Activated CD8-positive, alpha-beta memory T cell treated with anti-CD3 and anti-CD28 coated beads, Interleukin-2, amount 50 U/mL, for 4 hours (primary cell): ENCODE measurements around the gene ADAMTS16.

Experiments used
- DNase-seq: peaks from one replicate; pipeline ENCODE4 v3.0.0-alpha.2; 2020

The ADAMTS16 gene

DNA sequence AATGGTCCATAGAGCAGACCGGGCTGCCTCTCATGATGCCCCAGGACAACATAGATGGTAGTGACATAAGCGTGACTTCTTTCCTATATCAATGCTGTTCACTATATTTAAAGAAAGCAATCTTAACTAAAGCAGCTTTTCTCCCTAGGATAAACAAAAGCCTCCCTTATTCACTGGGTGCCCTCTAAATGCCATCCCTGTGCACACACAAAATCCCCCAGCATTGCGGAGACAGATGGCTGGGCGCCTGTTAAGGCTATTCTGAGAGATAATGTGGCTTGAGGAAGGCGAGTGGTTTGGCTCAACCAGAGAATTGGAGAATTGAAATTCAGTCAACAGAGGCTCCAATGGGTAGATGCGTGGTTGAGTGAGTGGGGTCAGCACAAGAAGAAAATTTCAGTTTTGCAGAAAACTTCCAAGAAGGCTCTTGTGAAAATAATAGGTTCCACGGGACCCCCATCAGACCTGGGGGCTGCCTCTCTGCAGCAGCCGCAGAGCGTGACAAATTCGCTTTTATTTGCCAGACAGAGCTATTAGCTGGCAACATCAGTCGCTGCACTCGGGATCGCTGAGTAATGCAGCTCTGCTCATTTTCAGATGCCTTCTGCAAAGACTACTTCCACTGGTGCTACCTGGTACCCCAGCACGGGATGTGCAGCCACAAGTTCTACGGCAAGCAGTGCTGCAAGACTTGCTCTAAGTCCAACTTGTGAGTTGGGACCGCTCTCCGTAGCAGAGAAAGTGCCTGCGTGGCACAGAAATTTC is 178.5 kb downstream of the ADAMTS16 start:
- no peak for DNase-seq

DNA sequence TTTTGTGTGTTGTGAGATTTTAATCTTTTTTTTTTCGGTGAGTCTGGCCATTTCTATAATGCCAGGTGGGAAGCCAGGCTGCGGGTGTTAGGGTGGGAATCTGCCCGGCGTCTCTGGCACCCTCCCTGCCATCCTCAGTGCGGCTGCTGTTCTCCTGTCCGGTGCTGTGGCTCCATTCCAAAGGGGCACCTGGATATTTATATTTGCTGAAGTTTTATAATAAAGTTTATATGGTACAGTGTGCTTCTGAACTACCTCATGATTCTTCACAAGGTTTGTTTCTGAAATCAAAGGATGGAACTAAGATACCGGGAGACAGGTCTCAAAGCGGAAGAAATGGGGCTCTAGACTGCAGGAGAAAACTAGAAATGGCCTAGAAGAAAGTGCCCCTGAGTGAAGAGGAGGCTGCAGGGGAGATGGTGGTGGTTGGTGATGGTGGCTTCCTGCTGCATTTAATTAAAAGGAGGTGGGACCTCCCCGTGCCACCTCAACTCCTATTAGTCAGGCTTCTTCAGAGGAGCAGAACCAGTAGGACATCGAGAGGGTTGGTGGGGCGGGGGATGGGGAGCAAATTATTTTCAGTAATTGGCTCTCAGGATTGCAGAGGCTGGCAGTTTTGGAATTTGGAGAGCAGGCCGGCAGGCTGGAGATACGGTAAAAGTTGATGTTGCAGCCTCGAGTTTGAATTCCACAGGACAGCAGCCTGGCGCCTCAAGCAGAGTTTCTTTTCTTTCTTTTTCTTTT is 180.1 kb downstream of the ADAMTS16 start:
- no peak for DNase-seq

DNA sequence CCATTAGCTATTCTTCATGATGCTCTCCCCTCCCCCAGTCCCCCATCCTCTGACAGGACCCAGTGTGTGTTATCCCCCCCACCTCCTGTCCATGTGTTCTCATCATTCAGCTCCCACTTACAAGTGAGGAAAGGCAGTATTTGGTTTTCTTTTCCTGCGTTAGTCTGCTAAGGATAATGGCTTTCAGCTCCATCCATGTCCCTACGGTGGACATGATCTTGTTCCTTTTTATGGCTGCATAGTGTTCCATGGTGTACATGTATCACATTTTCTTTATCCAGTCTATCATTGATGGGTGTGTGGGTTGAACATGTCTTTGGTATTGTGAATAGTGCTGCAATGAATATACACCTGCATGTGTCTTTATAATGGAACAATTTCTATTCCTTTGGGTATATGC is 181.0 kb downstream of the ADAMTS16 start:
- no peak for DNase-seq

DNA sequence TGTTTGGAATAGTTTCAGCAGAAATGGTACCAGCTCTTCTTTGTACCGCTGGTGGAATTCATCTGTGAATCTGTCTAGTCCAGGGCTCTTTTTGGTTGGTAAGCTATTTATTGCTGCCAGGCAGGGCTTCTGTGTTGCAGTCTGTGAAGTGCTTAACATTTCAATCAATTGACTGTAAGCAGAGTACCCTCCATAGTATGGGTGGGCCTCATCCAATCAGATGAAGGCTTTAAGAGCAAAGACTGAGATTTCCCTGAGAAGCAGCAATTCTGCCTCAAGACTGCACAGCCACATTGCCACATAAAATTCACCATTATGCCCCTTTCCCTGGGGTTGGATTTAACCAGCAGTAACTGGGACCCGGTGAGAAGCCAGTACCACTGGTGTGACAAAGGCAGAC is 183.4 kb downstream of the ADAMTS16 start:
- DNase-seq, result no peak

DNA sequence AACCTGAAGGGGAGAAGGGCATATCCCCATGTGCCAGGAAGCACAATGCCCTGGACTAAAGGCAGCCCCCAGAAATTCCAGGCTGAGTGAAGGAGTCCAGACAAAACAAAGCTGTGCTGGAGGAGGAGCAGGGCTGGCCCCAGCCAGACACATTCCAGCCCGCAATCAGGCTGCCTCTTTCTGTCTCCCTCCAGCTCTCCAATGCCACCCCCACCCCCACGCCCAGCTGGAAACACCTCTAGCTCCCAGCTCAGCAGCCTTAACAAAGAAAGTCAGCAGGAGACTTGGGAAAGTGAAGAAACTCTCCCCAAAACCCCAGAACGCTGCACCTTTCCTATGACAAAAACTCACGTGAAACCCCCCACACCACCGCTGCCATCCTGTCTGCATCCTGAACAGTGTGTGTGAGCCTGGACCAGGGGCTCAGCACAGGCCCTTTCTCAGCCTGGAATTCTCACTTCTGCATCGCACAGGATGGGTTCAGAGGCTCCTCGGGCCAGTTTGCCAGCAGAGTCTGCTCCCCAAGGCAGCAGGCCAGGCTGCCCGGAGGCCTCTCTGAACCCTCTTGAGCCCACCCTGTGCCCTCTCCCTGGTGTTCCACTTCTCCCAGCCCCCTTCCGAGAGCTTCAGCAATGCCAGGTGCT is 186.1 kb downstream of the ADAMTS16 start:
- no peak for DNase-seq

DNA sequence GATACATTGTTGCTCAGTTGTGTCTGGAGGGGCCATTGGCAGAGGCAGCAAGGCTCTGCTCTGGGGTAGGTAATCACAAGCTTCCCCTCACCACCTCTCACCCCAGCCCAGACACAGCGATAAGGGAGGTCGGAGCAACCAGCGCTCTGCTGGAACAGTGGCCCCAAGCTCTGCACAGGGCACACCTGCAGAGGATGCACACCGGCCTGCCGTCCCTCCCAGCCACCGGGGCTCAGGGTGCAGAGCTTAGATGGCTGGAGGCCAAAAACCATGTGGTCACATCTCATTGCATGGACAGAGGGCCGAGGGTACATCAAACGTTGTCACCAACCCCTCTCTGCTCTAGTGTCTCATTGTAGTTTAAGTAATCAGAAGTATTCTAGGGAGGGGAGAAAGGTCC is 187.0 kb downstream of the ADAMTS16 start:
- no peak for DNase-seq

DNA sequence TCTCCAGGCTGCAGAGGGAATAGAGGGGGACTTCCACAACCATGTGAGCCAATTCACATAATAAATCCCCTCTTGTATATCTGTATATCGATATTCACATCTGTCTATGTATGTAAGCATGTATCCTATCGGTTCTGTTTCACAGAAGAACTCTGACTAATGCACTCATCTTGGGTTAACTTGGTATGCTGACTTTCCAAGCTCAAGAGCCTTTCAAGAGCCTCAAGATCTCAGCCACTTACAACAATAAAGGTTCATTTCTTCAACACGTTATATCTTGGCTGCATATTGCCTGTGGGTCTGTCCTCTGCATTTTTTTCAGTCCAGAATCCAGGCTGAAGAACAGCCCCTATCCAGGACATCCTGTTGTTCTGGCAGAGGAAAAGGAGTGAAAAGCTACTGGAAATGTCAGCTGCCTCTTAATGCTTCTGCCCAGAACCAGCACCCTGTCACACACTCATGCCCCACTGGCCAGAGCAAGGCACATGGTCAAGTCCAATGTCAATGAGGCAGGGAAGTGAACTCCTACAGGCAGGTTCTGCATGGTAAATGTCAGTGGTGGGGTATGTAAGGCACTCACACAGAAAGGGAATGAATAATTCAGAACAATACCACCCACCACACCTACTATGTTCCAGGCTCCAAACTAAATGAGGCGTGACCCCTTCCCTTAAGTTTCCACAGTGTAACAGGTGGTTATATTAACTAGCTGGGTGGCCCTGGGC is 190.8 kb downstream of the ADAMTS16 start:
- DNase-seq, result no peak

DNA sequence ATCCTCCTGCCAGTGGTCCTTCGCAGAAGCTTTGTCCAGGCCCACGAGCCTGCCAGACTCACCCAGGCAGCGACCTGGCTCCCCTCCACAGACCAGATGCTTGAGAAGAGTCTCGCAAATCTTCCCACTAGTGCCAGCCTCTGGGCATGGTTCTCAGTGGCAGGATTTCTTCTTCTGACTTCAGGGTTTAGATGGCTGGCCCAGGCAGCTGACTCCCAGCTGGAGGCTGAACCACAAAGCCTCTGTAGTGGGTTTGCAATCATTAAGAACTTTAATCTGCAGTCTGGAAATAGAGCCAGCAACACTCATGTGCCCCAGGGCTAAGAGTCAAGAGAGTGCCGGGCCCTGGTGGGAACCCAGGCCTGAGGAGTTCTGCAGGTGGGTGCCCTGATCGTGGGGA is 191.7 kb downstream of the ADAMTS16 start:
- DNase-seq, result no peak

DNA sequence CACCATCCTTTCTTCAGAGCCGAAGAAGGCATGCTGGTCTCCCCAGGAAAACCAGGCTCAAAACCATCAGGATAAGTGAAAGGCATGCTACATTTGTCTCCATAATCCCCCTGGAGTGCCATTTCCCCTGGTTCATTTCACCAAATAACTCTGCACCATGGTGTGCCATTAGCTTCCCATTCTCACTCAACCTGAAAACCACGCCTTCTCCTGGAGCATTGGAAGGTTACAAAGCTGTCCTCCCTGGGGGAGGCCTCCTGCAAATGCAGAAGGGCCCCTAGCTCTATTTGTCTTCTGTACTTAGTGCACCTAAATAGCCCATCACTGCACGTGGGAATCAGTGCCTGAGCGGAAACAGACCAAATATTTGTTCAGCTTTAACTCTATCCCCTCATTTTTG is 192.2 kb downstream of the ADAMTS16 start:
- DNase-seq, result no peak

DNA sequence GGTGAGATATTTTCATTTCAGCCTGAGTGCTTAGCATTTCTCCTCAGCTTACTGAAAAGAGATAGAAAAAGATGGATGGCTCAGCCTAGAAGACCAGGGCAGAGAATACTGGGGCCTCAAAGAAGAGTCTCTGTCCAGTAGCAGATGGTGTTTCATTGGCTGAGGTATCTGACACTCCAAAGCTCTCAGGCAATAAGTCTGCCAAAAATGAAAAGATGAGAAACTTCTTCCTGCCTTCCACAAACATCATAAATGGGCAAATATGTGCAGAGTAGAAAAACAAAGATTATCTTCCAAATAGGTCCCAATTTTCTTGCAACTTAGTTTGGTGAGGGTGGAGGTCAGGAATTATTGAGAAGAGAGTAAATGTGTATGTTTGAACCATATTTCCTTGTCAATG is 195.0 kb downstream of the ADAMTS16 start:
- DNase-seq, result no peak

DNA sequence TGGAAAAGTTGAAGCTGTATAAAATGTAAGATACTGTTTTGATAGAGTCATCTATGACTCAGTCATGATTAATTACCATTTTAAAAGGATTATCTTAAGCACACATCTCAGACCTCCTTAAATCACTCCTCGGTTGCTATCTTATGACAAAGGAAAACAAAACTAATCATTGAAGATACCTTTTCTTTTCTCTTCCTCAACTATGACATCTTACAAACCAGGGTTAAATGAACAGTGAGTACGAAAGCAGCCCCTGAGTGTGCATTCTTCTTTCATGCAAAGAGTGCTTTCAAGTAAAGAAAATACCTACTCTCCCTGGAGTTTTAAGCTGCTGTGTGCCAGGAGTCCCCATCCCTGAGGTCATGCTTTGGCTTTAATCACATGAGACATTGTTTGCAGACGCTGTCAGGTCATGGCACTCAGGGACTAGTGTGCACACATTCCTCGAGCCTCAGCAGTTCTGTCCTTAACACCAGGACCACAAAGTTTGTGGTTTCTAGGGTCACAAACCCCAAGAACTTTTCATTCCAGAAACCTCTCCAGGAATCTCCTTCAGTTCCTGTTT is 195.7 kb downstream of the ADAMTS16 start:
- no peak for DNase-seq

DNA sequence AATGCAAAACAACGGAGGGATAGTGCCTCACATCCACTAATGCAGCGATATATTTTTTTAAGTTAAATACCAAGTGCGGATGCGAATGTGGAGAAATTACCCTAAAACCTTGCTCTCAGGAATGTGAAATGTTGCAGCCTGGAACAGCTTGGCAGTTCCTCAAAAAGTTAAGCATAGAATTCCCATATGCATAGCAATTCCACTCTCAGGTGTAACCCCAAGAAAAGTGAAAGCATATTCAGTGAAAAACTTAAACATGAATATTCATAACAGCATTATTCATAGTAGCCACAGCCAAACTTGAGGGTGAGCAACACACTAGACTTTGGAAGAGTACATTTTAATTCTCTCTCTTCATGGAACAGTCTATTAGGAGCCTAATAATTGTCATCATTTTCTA is 199.1 kb downstream of the ADAMTS16 start:
- no peak for DNase-seq

DNA sequence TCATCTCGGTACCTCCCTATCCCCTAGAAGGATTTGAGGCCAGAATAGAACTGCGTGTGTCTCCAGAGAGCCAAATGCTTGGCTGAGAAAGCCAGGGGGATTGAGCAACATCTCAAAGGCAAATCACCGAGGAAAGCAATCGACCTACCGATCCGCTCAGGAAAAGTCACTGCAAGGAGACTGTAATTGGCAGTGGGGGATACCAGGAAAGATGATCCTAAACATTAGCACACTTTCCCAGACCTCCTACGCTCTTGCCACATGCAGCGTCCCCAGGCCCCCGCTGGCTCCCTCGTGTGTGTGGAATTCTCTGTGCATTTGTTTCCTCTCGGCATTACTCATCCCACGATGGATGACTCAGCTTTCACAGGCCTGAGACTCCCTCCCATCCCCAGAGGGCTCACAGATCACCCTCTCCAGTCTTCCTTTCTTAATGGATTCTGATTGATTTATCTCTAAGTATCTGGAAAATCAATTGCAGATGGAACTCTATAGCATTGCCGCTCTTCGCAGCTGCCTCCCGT is 200.1 kb downstream of the ADAMTS16 start:
- no peak for DNase-seq

DNA sequence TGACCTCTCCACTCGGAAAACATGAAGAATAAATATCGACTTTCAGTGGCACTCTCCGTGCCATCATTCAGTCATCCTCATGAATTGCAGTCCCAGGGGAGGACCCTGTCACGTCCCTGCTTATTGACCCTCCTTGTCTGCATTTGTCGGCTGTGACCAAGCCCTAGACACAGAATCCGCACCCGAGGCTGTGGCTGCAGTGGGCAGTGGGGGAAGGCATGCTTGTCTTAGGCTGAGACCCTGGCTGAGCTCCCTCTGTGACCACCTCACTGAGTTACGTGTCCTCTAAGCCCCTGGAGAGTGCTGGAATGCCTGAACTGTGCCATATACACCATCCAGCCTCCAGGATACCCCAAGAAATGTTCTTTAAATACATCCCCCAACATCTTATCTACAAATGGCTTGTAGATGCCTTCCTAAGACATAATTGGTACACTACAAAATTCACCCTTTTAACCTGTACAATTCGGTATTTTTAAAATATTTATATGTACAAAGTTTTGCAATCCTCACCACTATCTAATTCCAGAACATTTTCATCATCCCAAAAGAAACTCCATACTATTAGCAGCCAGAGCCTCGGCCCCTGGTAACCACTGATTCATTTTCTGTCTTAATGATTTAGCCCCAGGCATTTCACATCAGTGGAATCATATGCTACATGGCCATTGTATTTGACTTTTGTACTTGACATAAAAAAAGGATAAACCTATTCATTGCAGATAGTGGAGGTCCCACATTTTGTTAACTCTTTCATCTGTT is 201.6 kb downstream of the ADAMTS16 start:
- no peak for DNase-seq

DNA sequence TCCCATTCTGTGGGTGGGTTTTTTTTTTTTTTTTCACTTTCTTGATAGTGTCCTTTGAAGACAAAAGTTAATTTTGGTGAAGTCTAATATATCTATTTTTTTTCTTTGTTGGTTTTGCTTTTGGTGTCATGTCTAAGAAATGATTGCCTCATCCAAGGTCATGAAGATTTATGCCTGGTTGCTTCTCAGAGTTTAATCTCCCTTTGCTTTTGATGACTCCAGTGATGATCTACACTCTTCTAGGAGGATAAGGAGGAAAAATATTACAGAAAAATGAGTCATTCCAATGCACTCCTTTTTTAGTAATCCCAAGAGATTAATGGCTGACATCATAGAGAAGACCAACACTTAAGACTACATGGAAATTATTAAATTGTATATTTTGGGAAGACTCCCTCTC is 202.7 kb downstream of the ADAMTS16 start:
- no peak for DNase-seq

DNA sequence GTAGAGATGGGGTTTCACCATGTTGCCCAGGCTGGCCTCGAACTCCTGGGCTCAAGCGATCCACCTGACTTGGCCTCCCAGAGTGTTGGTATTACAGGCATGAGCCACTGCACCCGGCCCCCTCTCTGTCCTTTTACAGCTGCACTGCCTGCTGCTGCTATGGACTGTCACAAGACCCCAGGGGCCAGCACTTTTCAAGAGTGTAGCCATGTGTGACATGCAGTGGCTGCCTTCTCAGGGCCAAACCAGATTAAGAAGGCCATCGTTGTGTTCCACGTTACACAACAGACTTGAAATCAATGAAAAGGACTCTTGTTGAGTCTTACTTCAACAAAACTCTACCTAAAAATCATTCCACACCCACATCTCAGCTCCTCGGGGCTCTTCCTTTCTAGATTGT is 203.4 kb downstream of the ADAMTS16 start:
- no peak for DNase-seq

DNA sequence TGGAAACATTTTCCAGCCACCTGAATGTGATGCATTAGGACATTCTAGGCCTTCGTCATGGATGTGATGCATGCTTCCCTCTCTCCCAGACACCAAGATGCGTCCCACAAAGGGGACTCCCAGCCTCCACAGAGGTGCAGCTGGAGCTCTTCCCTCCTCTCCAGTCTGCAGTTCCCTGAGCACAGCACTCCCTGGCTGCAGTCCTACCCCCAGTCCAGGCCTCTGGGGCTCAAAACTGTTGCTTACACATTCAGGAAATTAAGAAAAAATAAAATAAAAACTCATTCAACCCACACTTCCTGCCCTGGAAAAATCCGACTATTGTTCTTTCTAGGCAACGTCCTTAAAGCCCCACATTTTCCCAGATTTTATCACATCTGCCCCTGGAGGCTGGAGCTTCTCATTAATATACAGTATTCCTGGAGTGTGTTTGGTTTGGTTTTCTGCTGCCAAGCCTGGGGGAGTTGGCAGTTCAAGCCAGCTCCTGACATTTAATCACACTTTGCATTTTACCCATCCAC is 204.0 kb downstream of the ADAMTS16 start:
- no peak for DNase-seq

DNA sequence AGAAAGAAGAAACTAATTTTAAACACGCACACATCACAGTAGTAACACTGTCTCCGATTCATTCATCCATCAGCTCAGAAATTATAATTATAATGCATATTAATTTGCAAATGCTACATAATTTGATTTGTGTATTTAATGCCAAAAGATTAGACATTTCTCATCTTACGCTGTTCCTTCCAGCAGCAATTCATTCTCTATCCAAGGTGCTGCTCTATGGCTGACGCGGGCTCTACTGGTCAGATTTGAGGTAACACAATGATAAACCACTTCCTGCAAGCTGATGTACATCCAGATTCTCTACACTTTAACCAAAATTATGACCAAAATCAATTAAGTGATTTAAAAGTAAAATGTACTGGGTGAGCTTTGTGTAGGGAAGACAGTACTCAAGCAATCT is 204.5 kb downstream of the ADAMTS16 start:
- no peak for DNase-seq

DNA sequence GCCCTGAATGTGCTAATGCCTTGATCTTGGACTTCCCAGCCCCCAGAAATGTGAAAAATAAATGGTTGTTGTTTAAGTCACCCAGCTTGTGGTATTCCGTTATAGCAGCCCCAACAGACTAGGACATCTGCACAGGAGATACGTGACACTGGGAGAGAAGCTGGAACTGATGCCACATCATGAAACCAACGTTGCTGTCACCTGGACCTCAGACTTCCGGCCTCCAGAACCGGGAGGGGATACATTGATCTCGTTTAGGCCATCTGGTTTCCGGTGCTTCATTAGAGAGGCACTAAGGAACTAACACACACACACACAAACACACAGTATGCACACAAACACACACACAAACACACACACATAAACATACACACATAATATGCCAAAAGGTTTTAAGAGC is 207.3 kb downstream of the ADAMTS16 start:
- DNase-seq, result no peak

DNA sequence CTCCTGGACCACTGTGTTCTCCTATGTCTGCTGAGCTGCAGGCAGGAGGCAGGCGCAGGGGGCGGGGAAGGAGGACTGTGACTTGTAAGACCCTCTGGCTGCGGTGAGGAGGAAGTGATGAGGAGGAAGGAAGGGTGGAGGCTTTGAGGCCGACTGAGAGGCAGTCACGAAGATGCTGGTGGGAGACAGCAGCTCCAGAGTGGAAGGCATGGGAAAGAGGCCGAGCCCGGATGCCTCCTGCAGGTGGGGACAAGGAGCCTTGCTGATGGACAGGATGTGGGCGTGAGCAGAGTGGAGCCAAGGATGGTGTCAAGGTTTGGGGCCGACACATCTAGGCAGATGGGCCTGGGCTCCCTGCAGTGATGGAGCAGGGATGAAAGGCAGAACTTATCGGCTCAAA is 208.0 kb downstream of the ADAMTS16 start:
- no peak for DNase-seq

DNA sequence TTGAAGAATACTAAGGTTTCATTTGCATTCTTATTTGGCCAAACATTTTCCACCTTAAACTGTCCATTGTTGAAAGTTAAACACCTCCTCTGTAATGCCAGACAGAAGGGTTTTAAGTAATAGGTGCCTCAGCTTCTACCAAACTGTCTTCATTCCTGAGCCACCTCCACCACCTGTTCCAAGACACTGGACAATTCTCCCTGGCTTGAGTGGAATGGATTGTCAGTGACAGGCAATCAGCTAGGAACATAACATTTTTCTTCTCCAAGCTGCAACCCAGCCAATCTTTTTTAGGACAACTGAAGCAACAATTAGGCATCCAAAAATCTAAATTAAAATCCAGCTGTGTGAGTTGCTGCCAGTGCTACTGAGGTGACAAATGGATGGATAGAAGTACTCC is 208.4 kb downstream of the ADAMTS16 start:
- DNase-seq, result no peak

DNA sequence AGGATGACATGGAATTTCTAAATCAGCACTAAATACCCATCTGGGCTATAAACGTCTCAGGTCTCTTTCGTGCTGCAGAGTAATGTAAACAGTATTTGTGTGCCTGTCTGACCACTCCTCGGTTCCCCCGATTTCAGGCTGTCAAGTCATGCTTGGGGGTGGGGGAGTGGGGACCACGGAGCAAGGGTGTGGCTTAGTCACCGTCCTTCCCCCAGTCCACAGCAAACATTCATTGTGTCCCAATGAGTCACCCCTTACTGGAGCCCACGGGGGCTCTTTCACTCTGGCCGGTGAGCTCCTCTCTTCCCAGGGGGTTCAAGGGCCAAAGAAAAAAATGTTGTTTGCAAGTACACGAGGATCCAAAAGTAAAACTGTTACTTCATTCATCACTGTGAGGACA is 210.0 kb downstream of the ADAMTS16 start:
- no peak for DNase-seq
